Effector memory CD8-positive, alpha-beta T cell (primary cell): ENCODE results near the gene TAGLN2.

Experiments
- ATAC-seq: fragments of 150-1000 bp; cut with Tn5 transposase; replicated peaks from 2 replicates; pipeline ENCODE4 v1.10.0; 2021; ENCODE audit warnings: mild to moderate bottlenecking, moderate library complexity
- DNase-seq, 3 experiments: peaks; one replicate each; pipeline ENCODE4 v3.0.0; 2021
- H3K27ac Mint-ChIP-seq, 2 donors: one replicate each; pipeline ENCODE4 v1.8.0; 2022; ENCODE audit warnings: mild to moderate bottlenecking in 2 of 2, mixed read lengths in 2 of 2, moderate library complexity in 2 of 2
- H3K27me3 Mint-ChIP-seq, 2 donors: one replicate each; pipeline ENCODE4 v1.8.0; 2022; ENCODE audit warnings: mixed read lengths in 2 of 2
- H3K36me3 Mint-ChIP-seq: one replicate; pipeline ENCODE4 v1.8.0; 2022; ENCODE audit warnings: mild to moderate bottlenecking, moderate library complexity, mixed read lengths; ENCODE audit not compliant: insufficient read depth
- H3K4me1 Mint-ChIP-seq, 2 donors: one replicate each; pipeline ENCODE4 v1.8.0; 2022; ENCODE audit warnings: low read depth in 2 of 2, mixed read lengths in 2 of 2
- H3K4me3 Mint-ChIP-seq, 2 donors: one replicate each; pipeline ENCODE4 v1.8.0; 2022; ENCODE audit warnings: mild to moderate bottlenecking in 2 of 2, mixed read lengths in 2 of 2, moderate library complexity in 2 of 2
- H3K9me3 Mint-ChIP-seq, 2 donors: one replicate each; pipeline ENCODE4 v1.8.0; 2022; ENCODE audit warnings: mixed read lengths in 2 of 2

Gene TAGLN2

GRCh38 chr1:159936273-159936904, 11.1 kb upstream of the TAGLN2 start:
- H3K27me3 Mint-ChIP-seq, result peaks cover 5 to 25% of the 10 kb centered on the region in 2 donors
- H3K27ac Mint-ChIP-seq, result no peak overlapping the region
- H3K9me3 Mint-ChIP-seq, result no peaks in the 10 kb centered on the region
- no peak overlapping the region for H3K4me3 Mint-ChIP-seq
- peaks cover 3% of the 10 kb centered on the region for H3K36me3 Mint-ChIP-seq
- peak; percentile 82 to 88 (median 85) for DNase-seq
- ATAC-seq, result peak; percentile 91
- H3K4me1 Mint-ChIP-seq, result peaks cover 0 to 6% of the 10 kb centered on the region in 2 donors

- no peaks in the 10 kb centered on the region for H3K9me3 Mint-ChIP-seq
- DNase-seq (no peak), ATAC-seq (no peak)
- H3K4me3 Mint-ChIP-seq, result no peak overlapping the region
- H3K4me1 Mint-ChIP-seq, result peaks cover 0 to 6% of the 10 kb centered on the region in 2 donors
- H3K27me3 Mint-ChIP-seq, result peaks cover 5 to 23% of the 10 kb centered on the region in 2 donors
- no peak overlapping the region for H3K27ac Mint-ChIP-seq
- peaks cover 6% of the 10 kb centered on the region for H3K36me3 Mint-ChIP-seq
Observed at GRCh38 chr1:159935719-159936272, 10.5 kb upstream of the TAGLN2 start.

- no peak overlapping the region for H3K4me3 Mint-ChIP-seq
- DNase-seq, result no peak
- H3K9me3 Mint-ChIP-seq, result no peaks in the 10 kb centered on the region
- peaks cover 6% of the 10 kb centered on the region for H3K36me3 Mint-ChIP-seq
- peaks cover 0 to 8% of the 10 kb centered on the region in 2 donors for H3K4me1 Mint-ChIP-seq
- no peak for ATAC-seq
- no peak overlapping the region for H3K27ac Mint-ChIP-seq
- peaks cover 5 to 23% of the 10 kb centered on the region in 2 donors for H3K27me3 Mint-ChIP-seq
Observed at GRCh38 chr1:159935305-159935704, 10.0 kb upstream of the TAGLN2 start.

GRCh38 chr1:159934136-159935039, 9.1 kb upstream of the TAGLN2 start:
- Mint-ChIP-seq H3K27me3 (peaks cover 5 to 21% of the 10 kb centered on the region in 2 donors), H3K9me3 (no peaks in the 10 kb centered on the region), H3K4me1 (peaks cover 0 to 8% of the 10 kb centered on the region in 2 donors), H3K4me3 (no peak overlapping the region), H3K27ac (peak overlapping the region in 1 of 2 donors; percentile 30), H3K36me3 (peaks cover 6% of the 10 kb centered on the region)
- ATAC-seq (no peak), DNase-seq (no peak)

GRCh38 chr1:159933347-159933746, 8.0 kb upstream of the TAGLN2 start:
- ATAC-seq, result no peak
- Mint-ChIP-seq H3K27ac (no peak overlapping the region), H3K27me3 (peaks cover 0 to 28% of the 10 kb centered on the region in 2 donors), H3K9me3 (no peaks in the 10 kb centered on the region), H3K4me3 (no peak overlapping the region), H3K36me3 (peaks cover 10% of the 10 kb centered on the region), H3K4me1 (peaks cover 0 to 8% of the 10 kb centered on the region in 2 donors)
- DNase-seq, result no peak

- Mint-ChIP-seq H3K27ac (no peak overlapping the region), H3K36me3 (peaks cover 10% of the 10 kb centered on the region), H3K27me3 (peaks cover 0 to 28% of the 10 kb centered on the region in 2 donors), H3K4me1 (peaks cover 0 to 8% of the 10 kb centered on the region in 2 donors), H3K9me3 (no peaks in the 10 kb centered on the region), H3K4me3 (no peak overlapping the region)
- ATAC-seq (no peak), DNase-seq (no peak)
Observed at GRCh38 chr1:159932296-159933285, 7.3 kb upstream of the TAGLN2 start.

- no peak for ATAC-seq
Observed at GRCh38 chr1:159931795-159932173, 6.5 kb upstream of the TAGLN2 start.

GRCh38 chr1:159931101-159931794, 5.9 kb upstream of the TAGLN2 start:
- Mint-ChIP-seq H3K4me1 (peaks cover 6 to 9% of the 10 kb centered on the region in 2 donors), H3K9me3 (no peaks in the 10 kb centered on the region), H3K4me3 (no peak overlapping the region), H3K36me3 (peaks cover 16% of the 10 kb centered on the region), H3K27ac (peak overlapping the region in 1 of 2 donors; percentile 71), H3K27me3 (peaks cover 0 to 28% of the 10 kb centered on the region in 2 donors)
- DNase-seq (no peak), ATAC-seq (no peak)

More at GRCh38 chr1:159931795-159932173, 6.5 kb upstream of the TAGLN2 start:
- Mint-ChIP-seq H3K4me1 (peaks cover 3 to 8% of the 10 kb centered on the region in 2 donors), H3K9me3 (no peaks in the 10 kb centered on the region), H3K27me3 (peaks cover 0 to 28% of the 10 kb centered on the region in 2 donors), H3K27ac (no peak overlapping the region), H3K4me3 (no peak overlapping the region), H3K36me3 (peaks cover 11% of the 10 kb centered on the region)
- DNase-seq, result no peak

- Mint-ChIP-seq H3K4me1 (peaks cover 8 to 15% of the 10 kb centered on the region in 2 donors), H3K27me3 (peaks cover 0 to 27% of the 10 kb centered on the region in 2 donors), H3K27ac (peak overlapping the region in 1 of 2 donors; percentile 71), H3K9me3 (no peaks in the 10 kb centered on the region), H3K4me3 (no peak overlapping the region), H3K36me3 (peaks cover 22% of the 10 kb centered on the region)
- no peak for DNase-seq
- ATAC-seq, result no peak
Observed at GRCh38 chr1:159930634-159931033, 5.3 kb upstream of the TAGLN2 start.

- no peak overlapping the region for H3K4me3 Mint-ChIP-seq
- peaks cover 0 to 22% of the 10 kb centered on the region in 2 donors for H3K27me3 Mint-ChIP-seq
Observed at GRCh38 chr1:159930216-159930615, 4.9 kb upstream of the TAGLN2 start.

GRCh38 chr1:159929155-159930051, 4.1 kb upstream of the TAGLN2 start:
- Mint-ChIP-seq H3K4me3 (no peak overlapping the region), H3K27me3 (peaks cover 0 to 18% of the 10 kb centered on the region in 2 donors), H3K36me3 (peaks cover 34% of the 10 kb centered on the region), H3K4me1 (peaks cover 16 to 17% of the 10 kb centered on the region in 2 donors), H3K9me3 (no peaks in the 10 kb centered on the region), H3K27ac (peak overlapping the region in 1 of 2 donors; percentile 71)
- DNase-seq, result no peak
- no peak for ATAC-seq

More at GRCh38 chr1:159930216-159930615, 4.9 kb upstream of the TAGLN2 start:
- Mint-ChIP-seq H3K9me3 (no peaks in the 10 kb centered on the region), H3K4me1 (peaks cover 12 to 16% of the 10 kb centered on the region in 2 donors), H3K36me3 (peaks cover 26% of the 10 kb centered on the region), H3K27ac (peak overlapping the region in 1 of 2 donors; percentile 71)
- DNase-seq, result no peak
- ATAC-seq, result no peak
